ENCODE measurements around the gene YKT6.
"Not testable (repeated sequence)": the region's sequence is repeated elsewhere in the genome, so short reads cannot be mapped to it uniquely, and the experiment has no call there.

YKT6 gene

GRCh38 chr7:44163591-44163990, 37.2 kb upstream of the YKT6 start:
- no peak for TF ChIP-seq EZH2phosphoT487 (IDR thresholded peaks at IDR 0.05; ENCODE audit: low read depth)
- TF ChIP-seq, protein P1, sequence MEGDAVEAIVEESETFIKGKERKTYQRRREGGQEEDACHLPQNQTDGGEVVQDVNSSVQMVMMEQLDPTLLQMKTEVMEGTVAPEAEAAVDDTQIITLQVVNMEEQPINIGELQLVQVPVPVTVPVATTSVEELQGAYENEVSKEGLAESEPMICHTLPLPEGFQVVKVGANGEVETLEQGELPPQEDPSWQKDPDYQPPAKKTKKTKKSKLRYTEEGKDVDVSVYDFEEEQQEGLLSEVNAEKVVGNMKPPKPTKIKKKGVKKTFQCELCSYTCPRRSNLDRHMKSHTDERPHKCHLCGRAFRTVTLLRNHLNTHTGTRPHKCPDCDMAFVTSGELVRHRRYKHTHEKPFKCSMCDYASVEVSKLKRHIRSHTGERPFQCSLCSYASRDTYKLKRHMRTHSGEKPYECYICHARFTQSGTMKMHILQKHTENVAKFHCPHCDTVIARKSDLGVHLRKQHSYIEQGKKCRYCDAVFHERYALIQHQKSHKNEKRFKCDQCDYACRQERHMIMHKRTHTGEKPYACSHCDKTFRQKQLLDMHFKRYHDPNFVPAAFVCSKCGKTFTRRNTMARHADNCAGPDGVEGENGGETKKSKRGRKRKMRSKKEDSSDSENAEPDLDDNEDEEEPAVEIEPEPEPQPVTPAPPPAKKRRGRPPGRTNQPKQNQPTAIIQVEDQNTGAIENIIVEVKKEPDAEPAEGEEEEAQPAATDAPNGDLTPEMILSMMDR (IDR thresholded peaks at IDR 0.05; ENCODE audit: low read depth, low read length), result no peak
- Histone ChIP-seq H3K27ac (ENCODE audit: low read length) (no peak overlapping the region), H2AFZ (ENCODE audit: low read depth, low read length) (no peak overlapping the region)

GRCh38 chr7:44167920-44168319, 32.9 kb upstream of the YKT6 start:
- Histone ChIP-seq H3K4me3 (ENCODE audit: low read length) (no peak overlapping the region), H3K27me3 (ENCODE audit: low read depth, low read length) (no peaks in the 10 kb centered on the region), H3K9me3 (ENCODE audit: insufficient read depth, low read length) (no peaks in the 10 kb centered on the region), H3K79me2 (ENCODE audit: low read length) (no peaks in the 10 kb centered on the region), H3K9ac (ENCODE audit: low read length) (no peak overlapping the region), H3K4me1 (ENCODE audit: low read length) (peaks cover 25% of the 10 kb centered on the region), H3K36me3 (replicated peaks; ENCODE audit: low read depth, low read length) (no peaks in the 10 kb centered on the region), H2AFZ (ENCODE audit: low read depth, low read length) (no peak overlapping the region), H3K27ac (ENCODE audit: low read length) (no peak overlapping the region), H3K4me2 (ENCODE audit: low read length) (peak overlapping the region; percentile 40), H4K20me1 (ENCODE audit: insufficient read depth, low read length) (no peaks in the 10 kb centered on the region)
- TF ChIP-seq, protein P1 (IDR thresholded peaks at IDR 0.05; ENCODE audit: low read depth, low read length), result no peak
- no peak for TF ChIP-seq EZH2phosphoT487 (IDR thresholded peaks at IDR 0.05; ENCODE audit: low read depth)

More at GRCh38 chr7:44163591-44163990, 37.2 kb upstream of the YKT6 start:
- no peak overlapping the region for H3K4me3 ChIP-seq (ENCODE audit: low read length)
- H3K79me2 ChIP-seq (ENCODE audit: low read length), result no peaks in the 10 kb centered on the region
- no peaks in the 10 kb centered on the region for H4K20me1 ChIP-seq (ENCODE audit: insufficient read depth, low read length)
- H3K4me1 ChIP-seq (ENCODE audit: low read length), result peaks cover 15% of the 10 kb centered on the region
- no peak overlapping the region for H3K9ac ChIP-seq (ENCODE audit: low read length)
- no peaks in the 10 kb centered on the region for H3K27me3 ChIP-seq (ENCODE audit: low read depth, low read length)
- no peak overlapping the region for H3K4me2 ChIP-seq (ENCODE audit: low read length)
- no peaks in the 10 kb centered on the region for H3K36me3 ChIP-seq (replicated peaks; ENCODE audit: low read depth, low read length)
- no peaks in the 10 kb centered on the region for H3K9me3 ChIP-seq (ENCODE audit: insufficient read depth, low read length)

- peaks cover 30% of the 10 kb centered on the region for H3K4me1 ChIP-seq (ENCODE audit: low read length)
- not testable (repeated sequence) for H3K9ac ChIP-seq (ENCODE audit: low read length); H2AFZ ChIP-seq (ENCODE audit: low read depth, low read length); H3K9me3 ChIP-seq (ENCODE audit: insufficient read depth, low read length); H3K36me3 ChIP-seq (replicated peaks; ENCODE audit: low read depth, low read length); H3K79me2 ChIP-seq (ENCODE audit: low read length); H3K4me2 ChIP-seq (ENCODE audit: low read length); H3K27ac ChIP-seq (ENCODE audit: low read length); H3K4me3 ChIP-seq (ENCODE audit: low read length); H4K20me1 ChIP-seq (ENCODE audit: insufficient read depth, low read length)
- peaks cover 10% of the 10 kb centered on the region; the same call in 1 of the 2 replicates for H3K27me3 ChIP-seq (ENCODE audit: low read depth, low read length)
Observed at GRCh38 chr7:44171901-44172300, 28.9 kb upstream of the YKT6 start.

DNA sequence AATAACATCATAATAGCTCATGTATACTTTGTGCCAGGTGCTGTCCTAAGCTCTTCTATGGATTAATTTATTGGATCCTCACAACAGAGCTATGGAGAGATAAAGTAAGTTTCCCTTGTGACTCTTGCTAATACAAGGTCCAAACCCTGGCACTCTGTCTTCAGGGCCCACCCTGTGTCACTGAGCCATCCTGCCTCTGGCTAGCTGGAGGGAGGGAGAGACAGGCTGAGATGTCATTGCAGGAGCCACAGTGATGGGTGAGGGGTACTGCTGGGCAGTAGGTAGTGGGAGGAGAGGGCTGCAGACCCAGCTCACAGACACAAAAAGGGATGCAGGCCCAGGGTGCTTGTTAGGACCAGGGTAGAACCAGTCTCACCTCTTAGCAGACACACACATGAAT, 28.4 kb upstream of the YKT6 start:
- Histone ChIP-seq H2AFZ (ENCODE audit: low read depth, low read length) (0 out of 2 replicates have a peak overlapping the region, but pooled peaks have one; percentile 5), H3K9me3 (ENCODE audit: insufficient read depth, low read length) (no peaks in the 10 kb centered on the region), H3K4me3 (ENCODE audit: low read length) (0 out of 2 replicates have a peak overlapping the region, but pooled peaks have one; percentile 2), H3K36me3 (replicated peaks; ENCODE audit: low read depth, low read length) (no peaks in the 10 kb centered on the region), H3K9ac (ENCODE audit: low read length) (no peak overlapping the region), H4K20me1 (ENCODE audit: insufficient read depth, low read length) (no peaks in the 10 kb centered on the region), H3K27me3 (ENCODE audit: low read depth, low read length) (peaks cover 10% of the 10 kb centered on the region; the same call in 1 of the 2 replicates), H3K4me1 (ENCODE audit: low read length) (peaks cover 28% of the 10 kb centered on the region), H3K79me2 (ENCODE audit: low read length) (no peaks in the 10 kb centered on the region), H3K27ac (ENCODE audit: low read length) (no peak overlapping the region), H3K4me2 (ENCODE audit: low read length) (peak overlapping the region; percentile 30)
- TF ChIP-seq EZH2phosphoT487 (IDR thresholded peaks at IDR 0.05; ENCODE audit: low read depth), result no peak

DNA sequence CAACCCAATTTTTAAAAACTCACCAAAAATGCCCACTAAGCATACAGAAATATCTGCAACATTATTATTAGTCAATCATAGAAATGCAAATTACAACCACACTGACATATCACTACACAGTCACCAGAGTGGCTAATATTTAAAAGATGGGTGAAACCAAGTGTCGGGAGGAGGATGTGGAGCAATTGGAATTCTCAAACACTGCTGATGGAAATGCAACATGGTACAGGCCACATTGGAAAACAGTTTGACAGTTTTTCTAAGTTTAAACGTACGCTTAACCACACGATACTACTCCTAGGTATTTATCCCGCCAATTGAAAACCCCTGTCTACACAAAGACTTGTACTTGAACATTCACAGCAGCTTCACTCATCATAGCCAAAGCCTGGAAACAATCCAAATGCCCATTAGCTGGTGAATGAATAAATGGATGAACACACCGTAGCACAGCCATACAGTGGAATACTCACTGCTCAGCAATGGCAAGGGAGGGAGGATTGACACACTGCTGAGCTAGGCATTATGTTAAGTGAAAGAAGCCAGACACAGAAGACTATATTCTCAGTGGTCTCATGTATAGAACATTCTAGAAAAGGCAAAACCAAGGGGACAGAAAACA, 27.9 kb upstream of the YKT6 start:
- Histone ChIP-seq H3K4me1 (ENCODE audit: low read length) (peaks cover 22% of the 10 kb centered on the region), H3K4me3 (ENCODE audit: low read length) (0 out of 2 replicates have a peak overlapping the region, but pooled peaks have one; percentile 2), H3K9ac (ENCODE audit: low read length) (no peak overlapping the region)

More for the DNA sequence above, 27.9 kb upstream of the YKT6 start:
- Histone ChIP-seq H2AFZ (ENCODE audit: low read depth, low read length) (0 out of 2 replicates have a peak overlapping the region, but pooled peaks have one; percentile 5), H3K79me2 (ENCODE audit: low read length) (no peaks in the 10 kb centered on the region), H3K27ac (ENCODE audit: low read length) (no peak overlapping the region), H3K9me3 (ENCODE audit: insufficient read depth, low read length) (no peaks in the 10 kb centered on the region), H3K4me2 (ENCODE audit: low read length) (peak overlapping the region; percentile 30), H4K20me1 (ENCODE audit: insufficient read depth, low read length) (no peaks in the 10 kb centered on the region), H3K27me3 (ENCODE audit: low read depth, low read length) (peaks cover 10% of the 10 kb centered on the region; the same call in 1 of the 2 replicates), H3K36me3 (replicated peaks; ENCODE audit: low read depth, low read length) (no peaks in the 10 kb centered on the region)
- TF ChIP-seq EZH2phosphoT487 (IDR thresholded peaks at IDR 0.05; ENCODE audit: low read depth), result no peak
- TF ChIP-seq, protein P1 (IDR thresholded peaks at IDR 0.05; ENCODE audit: low read depth, low read length), result no peak
